NCI-H460 (cell line): ENCODE measurements around the gene ANKRD28. TPM values are rescaled to one million over a fixed set of nuclear protein-coding genes. Genes with fewer than 3 reads are reported as not detected.

ENCODE experiments used
- small RNA-seq, 2 experiments: library from RNA; depleted of rRNA; stranded (forward); fragments of <200 nt; gene quantifications; one replicate each; pipeline ENCODE3, GENCODE V24; 2014
- total RNA-seq: library from RNA; depleted of rRNA; stranded (reverse); fragments of >200 nt; shearing (Covaris generic); gene quantifications from 2 replicates; pipeline ENCODE4 v1.2.3, GENCODE V29; 2014; rRNA removed

ANKRD28 gene
- total RNA-seq, 1 experiment from 2014 or later, result 58.2 TPM

Small RNA genes lying within 50 kb of the gene (small RNA-seq; reads per million reads assigned to genes)
- gene MIR3134 (0 reads per million in 2 experiments), gene RN7SL4P (0 to 0.41 reads per million in 2 experiments)

Other genes with a start within 250 kb of the ANKRD28 start
- gene HACL1, start 196.4 kb downstream of the ANKRD28 start, total RNA-seq, result 22.5 and 25.2 TPM in 2 replicates
- 18.1 and 23.6 TPM in 2 replicates for gene BTD, start 196.2 kb downstream of the ANKRD28 start, total RNA-seq